Upper lobe of left lung (tissue), 6 donors: ENCODE data around the gene MRPL51. TPM values are rescaled to one million over a fixed set of nuclear protein-coding genes. Genes with fewer than 3 reads are reported as not detected.
"Not testable (repeated sequence)": the region's sequence is repeated elsewhere in the genome, so short reads cannot be mapped to it uniquely, and the experiment has no call there.

ENCODE experiments used
- ATAC-seq, 2 donors: fragments of 200-7000 bp; cut with Tn5 transposase; one replicate each; pipeline ENCODE4 v1.9.1; 2022; ENCODE audit warnings: mild to moderate bottlenecking in 2 of 2, moderate library complexity in 2 of 2; ENCODE audit not compliant: low FRiP score in 2 of 2
- DNase-seq, 2 donors: peaks; one replicate each; pipeline ENCODE4 v3.0.0-alpha.2; 2019 to 2020
- H3K27ac ChIP-seq, 4 donors: fragments of 200-600 bp; sonication (generic); one replicate each; pipeline ENCODE4 v1.5.1; 2016 to 2019
- H3K27me3 ChIP-seq, 4 donors: fragments of 200-600 bp; sonication (generic); one replicate each; pipeline ENCODE4 v1.5.1; 2017 to 2019
- H3K36me3 ChIP-seq, 4 donors: fragments of 200-600 bp; sonication (generic); one replicate each; pipeline ENCODE4 v1.5.1; 2016 to 2019
- H3K4me1 ChIP-seq, 4 donors: fragments of 200-600 bp; sonication (generic); one replicate each; pipeline ENCODE4 v1.5.1; 2018 to 2019
- H3K4me3 ChIP-seq, 4 donors: fragments of 200-600 bp; sonication (generic); one replicate each; pipeline ENCODE4 v1.5.1; 2017 to 2019; ENCODE audit warnings: mild to moderate bottlenecking in 2 of 4, moderate library complexity in 1 of 4
- H3K9me3 ChIP-seq, 4 donors: fragments of 200-600 bp; sonication (generic); one replicate each; pipeline ENCODE4 v1.5.1; 2018 to 2019
- CTCF ChIP-seq, 6 experiments: fragments of 450-650 bp in 4 of 6; fragments of 200-600 bp in 2 of 6; sonication (generic) in 2 of 6; IDR thresholded peaks; one replicate each; pipeline ENCODE4 v1.5.1; 2016 to 2019; ENCODE audit warnings: antibody characterized with exemption in 6 of 6
- EP300 ChIP-seq, 4 donors: sonication (generic); formaldehyde crosslinking; IDR thresholded peaks; one replicate each; pipeline ENCODE4 v1.5.1; 2017; ENCODE audit warnings: antibody characterized with exemption in 4 of 4, control low read depth in 2 of 4
- POLR2A ChIP-seq, 4 donors: fragments of 450-650 bp; IDR thresholded peaks; one replicate each; pipeline ENCODE4 v1.5.1; 2016 to 2017; ENCODE audit warnings: antibody characterized with exemption in 4 of 4, mild to moderate bottlenecking in 2 of 4
- POLR2AphosphoS5 ChIP-seq, 2 donors: sonication (generic); formaldehyde crosslinking; IDR thresholded peaks; one replicate each; pipeline ENCODE4 v1.5.1; 2017; ENCODE audit warnings: antibody characterized with exemption in 2 of 2
- WGBS, 2 donors: methylation state at CpG; one replicate each; pipeline ENCODE4 v1.1.5; 2017 to 2018; 5-methylcytosine and 5-hydroxymethylcytosine counted together
- total RNA-seq, 6 donors: library from RNA; depleted of rRNA in 4 of 6; stranded (reverse); fragments of >200 nt in 4 of 6; gene quantifications; one replicate each; pipeline versions ENCODE4 v1.1.0 to v1.2.1, GENCODE V29; 2016 to 2021
- donor health status: DM: no; HTN: no; CAD: no; lungs with moderate emphysema.
- donor health status: DM: no; HTN: yes; CAD: no; lungs with severe emphysema.

Gene MRPL51
- total RNA-seq, 6 donors from 2014 or later = 40.1 to 125 (median 67.2) TPM

GRCh38 chr12:6539707-6540134, 46.7 kb upstream of the MRPL51 start:
- Histone ChIP-seq H3K27ac (peak overlapping the region; percentile 67 to 79 (median 76)), H3K27me3 (no peaks in the 10 kb centered on the region), H3K4me1 (peaks cover 40 to 61% (median 52%) of the 10 kb centered on the region in 4 donors), H3K9me3 (no peaks in the 10 kb centered on the region), H3K36me3 (peaks cover 8 to 56% (median 35%) of the 10 kb centered on the region in 4 donors), H3K4me3 (no peak overlapping the region)
- TF ChIP-seq POLR2A (IDR thresholded peaks at IDR 0.05) (no peak), EP300 (IDR thresholded peaks at IDR 0.05) (no peak), CTCF (IDR thresholded peaks at IDR 0.05) (no peak), POLR2AphosphoS5 (IDR thresholded peaks at IDR 0.05) (no peak)
- ATAC-seq = no peak
- no peak for DNase-seq
- WGBS, 2 donors = 72 to 93% methylated on average over 3 to 14 of the region's 14 CpGs

- Histone ChIP-seq H3K9me3 (no peaks in the 10 kb centered on the region), H3K4me1 (peaks cover 40 to 61% (median 52%) of the 10 kb centered on the region in 4 donors), H3K27ac (peak overlapping the region in 3 of 4 donors; percentile 67 to 79 (median 76)), H3K27me3 (no peaks in the 10 kb centered on the region), H3K4me3 (no peak overlapping the region), H3K36me3 (peaks cover 8 to 53% (median 33%) of the 10 kb centered on the region in 4 donors)
- ATAC-seq (no peak), DNase-seq (no peak)
- WGBS, 2 donors = 86 to 92% methylated on average over 5 of the region's 5 CpGs
- TF ChIP-seq CTCF (IDR thresholded peaks at IDR 0.05) (no peak), POLR2A (IDR thresholded peaks at IDR 0.05) (no peak), POLR2AphosphoS5 (IDR thresholded peaks at IDR 0.05) (no peak), EP300 (IDR thresholded peaks at IDR 0.05) (no peak)
Observed at GRCh38 chr12:6539314-6539682, 46.2 kb upstream of the MRPL51 start.

- peaks cover 40 to 65% (median 53%) of the 10 kb centered on the region in 4 donors for H3K4me1 ChIP-seq
- TF ChIP-seq CTCF (IDR thresholded peaks at IDR 0.05) (no peak), POLR2AphosphoS5 (IDR thresholded peaks at IDR 0.05) (no peak), POLR2A (IDR thresholded peaks at IDR 0.05) (no peak), EP300 (IDR thresholded peaks at IDR 0.05) (no peak)
- DNase-seq (no peak), ATAC-seq (no peak)
- H3K27me3 ChIP-seq = no peaks in the 10 kb centered on the region
- peaks cover 8 to 53% (median 31%) of the 10 kb centered on the region in 4 donors for H3K36me3 ChIP-seq
- 69 to 78% methylated on average over 21 to 24 of the region's 24 CpGs for WGBS, 2 donors
- no peaks in the 10 kb centered on the region for H3K9me3 ChIP-seq
- H3K4me3 ChIP-seq = no peak overlapping the region
- H3K27ac ChIP-seq = peak overlapping the region; percentile 65 to 99 (median 94)
Observed at GRCh38 chr12:6538420-6539313, 45.6 kb upstream of the MRPL51 start.

- peak; percentile 78 to 88 (median 84) for TF ChIP-seq CTCF (IDR thresholded peaks at IDR 0.05)
- WGBS, 2 donors = 28 to 41% methylated on average over 13 to 17 of the region's 17 CpGs
- H3K27ac ChIP-seq = peak overlapping the region; percentile 65 to 99 (median 94)
- H3K27me3 ChIP-seq, H3K4me3 ChIP-seq, H3K9me3 ChIP-seq, ATAC-seq: not testable (repeated sequence)
- peak in 1 of 2 donors; percentile 82 for DNase-seq
- peaks cover 45 to 74% (median 61%) of the 10 kb centered on the region in 4 donors for H3K4me1 ChIP-seq
- H3K36me3 ChIP-seq = peaks cover 8 to 46% (median 31%) of the 10 kb centered on the region in 4 donors
Observed at GRCh38 chr12:6537580-6538419, 44.7 kb upstream of the MRPL51 start.
